HEK293 (cell line): ENCODE measurements around the gene ANKRD13A.
"Not testable (repeated sequence)": the region's sequence is repeated elsewhere in the genome, so short reads cannot be mapped to it uniquely, and the experiment has no call there.

ENCODE experiments used
- CTCF ChIA-PET: fragments of 350-600 bp; formaldehyde crosslinking; extraction: SDS; loops from one replicate; lab custom pipeline; 2021; ENCODE audit warnings: antibody characterized with exemption; lab: Yijun Ruan, JAX
- POLR2A ChIA-PET: fragments of 300-600 bp; formaldehyde crosslinking; extraction: SDS; loops from one replicate; lab custom pipeline; 2020; ENCODE audit warnings: antibody characterized with exemption, inconsistent platforms; lab: Yijun Ruan, JAX
- H3K27ac ChIP-seq: fragments of 200-500 bp; sonication (Bioruptor generic); 2 replicates; pipeline ENCODE4 v1.5.1; 2014; ENCODE audit warnings: low read depth, low read length, control low read depth, inconsistent platforms; ENCODE audit errors: extremely low read depth
- H3K36me3 ChIP-seq, 2 experiments: fragments of 200-500 bp in 1 of 2; sonication (Bioruptor generic) in 1 of 2; 1 replicate in 1 of 2; 2 replicates in 1 of 2; pipeline ENCODE4 v1.5.1; 2014 to 2017; ENCODE audit warnings: inconsistent platforms in 2 of 2, low read length in 2 of 2; ENCODE audit not compliant: control insufficient read depth in 2 of 2, insufficient read depth in 1 of 2
- H3K4me1 ChIP-seq: fragments of 200-500 bp; sonication (Bioruptor generic); 2 replicates; pipeline ENCODE4 v1.5.1; 2014; ENCODE audit warnings: mild to moderate bottlenecking, low read length, inconsistent platforms; ENCODE audit not compliant: control insufficient read depth, insufficient read depth
- H3K4me3 ChIP-seq: 2 replicates; pipeline ENCODE4 v1.5.1; 2011; ENCODE audit warnings: low read depth, mild to moderate bottlenecking, control low read depth, low read length, moderate library complexity
- H3K9me3 ChIP-seq: fragments of 200-500 bp; sonication (Bioruptor generic); 2 replicates; pipeline ENCODE4 v1.5.1; 2014; ENCODE audit warnings: low read depth, low read length, inconsistent platforms; ENCODE audit not compliant: control insufficient read depth, insufficient read depth
- EGR2 ChIP-seq: fragments of 450-650 bp; formaldehyde crosslinking; IDR thresholded peaks from 2 replicates; pipeline ENCODE4 v1.5.1; 2016; ENCODE audit warnings: low read depth, missing biosample characterization, missing genetic modification characterization
- GLIS1 ChIP-seq: fragments of 450-650 bp; formaldehyde crosslinking; IDR thresholded peaks from 2 replicates; pipeline ENCODE4 v1.5.1; 2016; ENCODE audit warnings: missing biosample characterization, missing genetic modification characterization
- SP7 ChIP-seq: fragments of 450-650 bp; formaldehyde crosslinking; IDR thresholded peaks from 2 replicates; pipeline ENCODE4 v1.5.1; 2016; ENCODE audit warnings: missing biosample characterization, missing genetic modification characterization
- WT1 ChIP-seq: fragments of 450-650 bp; formaldehyde crosslinking; IDR thresholded peaks from 2 replicates; pipeline ENCODE4 v1.5.1; 2016; ENCODE audit warnings: missing biosample characterization, missing genetic modification characterization
- ZBTB17 ChIP-seq: fragments of 450-650 bp; formaldehyde crosslinking; IDR thresholded peaks from 2 replicates; pipeline ENCODE4 v1.5.1; 2016; ENCODE audit warnings: missing biosample characterization, missing genetic modification characterization
- ZBTB48 ChIP-seq: fragments of 450-650 bp; formaldehyde crosslinking; IDR thresholded peaks from 2 replicates; pipeline ENCODE4 v1.5.1; 2016; ENCODE audit warnings: missing biosample characterization, missing genetic modification characterization
- ZFHX2 ChIP-seq: fragments of 450-650 bp; formaldehyde crosslinking; conservative IDR thresholded peaks from 2 replicates; pipeline ENCODE4 v1.5.1; 2016; ENCODE audit warnings: missing biosample characterization, missing genetic modification characterization
- ZNF10 ChIP-seq: fragments of 450-650 bp; formaldehyde crosslinking; IDR thresholded peaks from 2 replicates; pipeline ENCODE4 v1.5.1; 2017; ENCODE audit warnings: missing biosample characterization, missing genetic modification characterization
- ZNF121 ChIP-seq: fragments of 450-650 bp; formaldehyde crosslinking; IDR thresholded peaks from 2 replicates; pipeline ENCODE4 v1.5.1; 2016; ENCODE audit warnings: missing biosample characterization, missing genetic modification characterization
- ZNF335 ChIP-seq: fragments of 450-650 bp; formaldehyde crosslinking; conservative IDR thresholded peaks from 2 replicates; pipeline ENCODE4 v1.5.1; 2016; ENCODE audit warnings: missing biosample characterization, missing genetic modification characterization
- ZNF366 ChIP-seq: fragments of 450-650 bp; formaldehyde crosslinking; conservative IDR thresholded peaks from 2 replicates; pipeline ENCODE4 v1.5.1; 2016; ENCODE audit warnings: missing biosample characterization, missing genetic modification characterization
- ZNF394 ChIP-seq: fragments of 450-650 bp; formaldehyde crosslinking; IDR thresholded peaks from 2 replicates; pipeline ENCODE4 v1.5.1; 2016; ENCODE audit warnings: missing biosample characterization, missing genetic modification characterization, mild to moderate bottlenecking, moderate library complexity, borderline replicate concordance
- ZNF600 ChIP-seq: fragments of 450-650 bp; formaldehyde crosslinking; IDR thresholded peaks from 2 replicates; pipeline ENCODE4 v1.5.1; 2016; ENCODE audit warnings: missing biosample characterization, missing genetic modification characterization
- ZNF629 ChIP-seq: fragments of 450-650 bp; formaldehyde crosslinking; IDR thresholded peaks from 2 replicates; pipeline ENCODE4 v1.5.1; 2017; ENCODE audit warnings: missing biosample characterization, missing genetic modification characterization
- ZNF664 ChIP-seq: fragments of 450-650 bp; formaldehyde crosslinking; IDR thresholded peaks from 2 replicates; pipeline ENCODE4 v1.5.1; 2016; ENCODE audit warnings: missing biosample characterization, missing genetic modification characterization
- TF ChIP-seq, protein P1 (sequence below): fragments of 450-650 bp; formaldehyde crosslinking; IDR thresholded peaks from 2 replicates; pipeline ENCODE4 v1.5.1; 2016; ENCODE audit warnings: missing biosample characterization, missing genetic modification characterization
- TF ChIP-seq, protein P2 (sequence below): fragments of 450-650 bp; formaldehyde crosslinking; IDR thresholded peaks from 2 replicates; pipeline ENCODE4 v1.5.1; 2016; ENCODE audit warnings: missing biosample characterization, missing genetic modification characterization
- TF ChIP-seq, protein P3 (sequence below): fragments of 450-650 bp; formaldehyde crosslinking; IDR thresholded peaks from 2 replicates; pipeline ENCODE4 v1.5.1; 2016; ENCODE audit warnings: missing biosample characterization, missing genetic modification characterization
- TF ChIP-seq, protein P4 (sequence below): fragments of 450-650 bp; formaldehyde crosslinking; IDR thresholded peaks from 2 replicates; pipeline ENCODE4 v1.5.1; 2016; ENCODE audit warnings: missing biosample characterization, missing genetic modification characterization

Gene ANKRD13A

DNA sequence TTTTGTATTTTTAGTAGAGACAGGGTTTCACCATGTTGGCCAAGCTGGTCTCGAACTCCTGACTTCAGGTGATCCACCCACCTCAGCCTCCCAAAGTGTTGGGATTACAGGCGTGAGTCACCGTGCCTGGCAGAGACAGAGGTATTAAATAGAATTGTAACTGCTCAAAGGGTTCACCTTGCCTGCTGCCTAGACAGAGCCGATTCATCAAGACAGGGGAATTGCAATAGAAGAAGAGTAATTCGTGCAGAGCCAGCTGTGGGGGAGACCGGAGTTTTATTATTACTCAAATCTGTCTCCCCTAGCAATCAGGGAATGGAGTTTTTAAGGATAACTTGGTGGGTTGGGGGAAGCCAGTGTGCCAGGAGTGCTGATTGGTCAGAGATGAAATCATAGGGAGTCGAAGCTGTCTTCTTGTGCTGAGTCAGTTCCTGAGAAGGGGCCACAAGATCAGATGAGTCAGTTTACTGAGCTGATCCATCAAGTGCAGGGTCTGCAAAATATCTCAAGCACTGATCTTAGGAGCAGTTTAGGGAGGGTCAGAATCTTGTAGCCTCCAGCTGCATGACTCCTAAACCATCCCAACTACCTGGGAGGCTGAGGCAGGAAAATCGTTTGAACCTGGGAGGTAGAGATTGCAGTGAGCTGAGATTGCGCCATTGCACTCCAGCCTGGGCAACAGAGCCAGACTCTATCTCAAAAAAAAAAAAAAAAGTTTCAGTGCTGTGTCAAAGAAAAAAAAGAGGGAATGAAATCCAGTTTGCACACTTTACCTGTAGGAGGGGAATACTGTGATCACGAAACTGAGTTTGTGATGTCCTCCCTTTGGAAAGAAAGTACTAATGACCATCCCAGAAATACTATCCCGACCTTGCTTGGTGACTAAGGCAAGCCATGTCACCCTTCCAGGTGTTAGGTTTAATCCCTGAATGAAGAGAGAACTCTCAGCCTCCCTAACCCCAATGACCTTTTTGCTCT is 56.4 kb downstream of the ANKRD13A start:
- not testable (repeated sequence) for H3K36me3 ChIP-seq
- peak; percentile 45; the same call in 1 of the 2 replicates for TF ChIP-seq ZNF394 (tag by site-specific recombination)
- 0 out of 2 replicates have a peak, but pooled peaks have one; percentile 16 for TF ChIP-seq WT1 (tag by site-specific recombination)
- peak; percentile 56 for TF ChIP-seq ZFHX2 (tag by site-specific recombination)
- TF ChIP-seq ZNF664 (tag by site-specific recombination): peak; percentile 33; the same call in 1 of the 2 replicates
- peak; percentile 44 for TF ChIP-seq ZBTB48
- peak; percentile 39 for TF ChIP-seq SP7 (tag by site-specific recombination)
- TF ChIP-seq, protein P1, sequence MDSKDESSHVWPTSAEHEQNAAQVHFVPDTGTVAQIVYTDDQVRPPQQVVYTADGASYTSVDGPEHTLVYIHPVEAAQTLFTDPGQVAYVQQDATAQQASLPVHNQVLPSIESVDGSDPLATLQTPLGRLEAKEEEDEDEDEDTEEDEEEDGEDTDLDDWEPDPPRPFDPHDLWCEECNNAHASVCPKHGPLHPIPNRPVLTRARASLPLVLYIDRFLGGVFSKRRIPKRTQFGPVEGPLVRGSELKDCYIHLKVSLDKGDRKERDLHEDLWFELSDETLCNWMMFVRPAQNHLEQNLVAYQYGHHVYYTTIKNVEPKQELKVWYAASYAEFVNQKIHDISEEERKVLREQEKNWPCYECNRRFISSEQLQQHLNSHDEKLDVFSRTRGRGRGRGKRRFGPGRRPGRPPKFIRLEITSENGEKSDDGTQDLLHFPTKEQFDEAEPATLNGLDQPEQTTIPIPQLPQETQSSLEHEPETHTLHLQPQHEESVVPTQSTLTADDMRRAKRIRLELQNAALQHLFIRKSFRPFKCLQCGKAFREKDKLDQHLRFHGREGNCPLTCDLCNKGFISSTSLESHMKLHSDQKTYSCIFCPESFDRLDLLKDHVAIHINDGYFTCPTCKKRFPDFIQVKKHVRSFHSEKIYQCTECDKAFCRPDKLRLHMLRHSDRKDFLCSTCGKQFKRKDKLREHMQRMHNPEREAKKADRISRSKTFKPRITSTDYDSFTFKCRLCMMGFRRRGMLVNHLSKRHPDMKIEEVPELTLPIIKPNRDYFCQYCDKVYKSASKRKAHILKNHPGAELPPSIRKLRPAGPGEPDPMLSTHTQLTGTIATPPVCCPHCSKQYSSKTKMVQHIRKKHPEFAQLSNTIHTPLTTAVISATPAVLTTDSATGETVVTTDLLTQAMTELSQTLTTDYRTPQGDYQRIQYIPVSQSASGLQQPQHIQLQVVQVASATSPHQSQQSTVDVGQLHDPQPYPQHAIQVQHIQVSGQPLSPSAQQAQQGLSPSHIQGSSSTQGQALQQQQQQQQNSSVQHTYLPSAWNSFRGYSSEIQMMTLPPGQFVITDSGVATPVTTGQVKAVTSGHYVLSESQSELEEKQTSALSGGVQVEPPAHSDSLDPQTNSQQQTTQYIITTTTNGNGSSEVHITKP: peak; percentile 54; the same call in 1 of the 2 replicates
- TF ChIP-seq, protein P2, sequence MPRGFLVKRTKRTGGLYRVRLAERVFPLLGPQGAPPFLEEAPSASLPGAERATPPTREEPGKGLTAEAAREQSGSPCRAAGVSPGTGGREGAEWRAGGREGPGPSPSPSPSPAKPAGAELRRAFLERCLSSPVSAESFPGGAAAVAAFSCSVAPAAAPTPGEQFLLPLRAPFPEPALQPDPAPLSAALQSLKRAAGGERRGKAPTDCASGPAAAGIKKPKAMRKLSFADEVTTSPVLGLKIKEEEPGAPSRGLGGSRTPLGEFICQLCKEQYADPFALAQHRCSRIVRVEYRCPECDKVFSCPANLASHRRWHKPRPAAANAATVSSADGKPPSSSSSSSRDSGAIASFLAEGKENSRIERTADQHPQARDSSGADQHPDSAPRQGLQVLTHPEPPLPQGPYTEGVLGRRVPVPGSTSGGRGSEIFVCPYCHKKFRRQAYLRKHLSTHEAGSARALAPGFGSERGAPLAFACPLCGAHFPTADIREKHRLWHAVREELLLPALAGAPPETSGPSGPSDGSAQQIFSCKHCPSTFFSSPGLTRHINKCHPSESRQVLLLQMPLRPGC (tag by site-specific recombination): peak; percentile 40; the same call in 1 of the 2 replicates
- TF ChIP-seq, protein P3, sequence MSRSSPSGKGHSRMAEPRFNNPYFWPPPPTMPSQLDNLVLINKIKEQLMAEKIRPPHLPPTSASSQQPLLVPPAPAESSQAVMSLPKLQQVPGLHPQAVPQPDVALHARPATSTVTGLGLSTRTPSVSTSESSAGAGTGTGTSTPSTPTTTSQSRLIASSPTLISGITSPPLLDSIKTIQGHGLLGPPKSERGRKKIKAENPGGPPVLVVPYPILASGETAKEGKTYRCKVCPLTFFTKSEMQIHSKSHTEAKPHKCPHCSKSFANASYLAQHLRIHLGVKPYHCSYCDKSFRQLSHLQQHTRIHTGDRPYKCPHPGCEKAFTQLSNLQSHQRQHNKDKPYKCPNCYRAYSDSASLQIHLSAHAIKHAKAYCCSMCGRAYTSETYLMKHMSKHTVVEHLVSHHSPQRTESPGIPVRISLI: peak; percentile 48; the same call in 1 of the 2 replicates
- peak; percentile 74; the same call in 1 of the 2 replicates for TF ChIP-seq ZNF121 (tag by site-specific recombination)
- peak; percentile 44; the same call in 1 of the 2 replicates for TF ChIP-seq ZNF335 (tag by site-specific recombination)
- peak; percentile 23; the same call in 1 of the 2 replicates for TF ChIP-seq GLIS1 (tag by site-specific recombination)
- TF ChIP-seq ZBTB17 (tag by site-specific recombination): peak; percentile 84
- peak; percentile 16; the same call in 1 of the 2 replicates for TF ChIP-seq EGR2 (tag by site-specific recombination)
- peak; percentile 78 for TF ChIP-seq ZNF600 (tag by site-specific recombination)
- peak; percentile 52; the same call in 1 of the 2 replicates for TF ChIP-seq ZNF629 (tag by site-specific recombination)
- TF ChIP-seq ZNF366 (tag by site-specific recombination): peak; percentile 25
- peak; percentile 34; the same call in 1 of the 2 replicates for TF ChIP-seq ZNF10 (tag by site-specific recombination)
- TF ChIP-seq, protein P4, sequence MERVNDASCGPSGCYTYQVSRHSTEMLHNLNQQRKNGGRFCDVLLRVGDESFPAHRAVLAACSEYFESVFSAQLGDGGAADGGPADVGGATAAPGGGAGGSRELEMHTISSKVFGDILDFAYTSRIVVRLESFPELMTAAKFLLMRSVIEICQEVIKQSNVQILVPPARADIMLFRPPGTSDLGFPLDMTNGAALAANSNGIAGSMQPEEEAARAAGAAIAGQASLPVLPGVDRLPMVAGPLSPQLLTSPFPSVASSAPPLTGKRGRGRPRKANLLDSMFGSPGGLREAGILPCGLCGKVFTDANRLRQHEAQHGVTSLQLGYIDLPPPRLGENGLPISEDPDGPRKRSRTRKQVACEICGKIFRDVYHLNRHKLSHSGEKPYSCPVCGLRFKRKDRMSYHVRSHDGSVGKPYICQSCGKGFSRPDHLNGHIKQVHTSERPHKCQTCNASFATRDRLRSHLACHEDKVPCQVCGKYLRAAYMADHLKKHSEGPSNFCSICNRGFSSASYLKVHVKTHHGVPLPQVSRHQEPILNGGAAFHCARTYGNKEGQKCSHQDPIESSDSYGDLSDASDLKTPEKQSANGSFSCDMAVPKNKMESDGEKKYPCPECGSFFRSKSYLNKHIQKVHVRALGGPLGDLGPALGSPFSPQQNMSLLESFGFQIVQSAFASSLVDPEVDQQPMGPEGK: peak; percentile 38; the same call in 1 of the 2 replicates
- TF ChIP-seq, all 188 proteins: peak for 19; not testable (repeated sequence) for 169
- H3K9me3 ChIP-seq, H3K27ac ChIP-seq, H3K4me3 ChIP-seq, H3K4me1 ChIP-seq: not testable (repeated sequence)
- ChIA-PET CTCF (interaction anchor here (0.6 kb wide), 2 partner anchors 214 to 413 kb away, joined by 4 read pairs; partner anchors contain the start of gene FAM216A), POLR2A (interaction anchor here (0.7 to 1.3 kb wide), 2 partner anchors 8 to 99 kb away, joined by 4 to 5 read pairs; no protein-coding TSS in a partner anchor)
